PC-9 (cell line): ENCODE measurements around the gene CHAD.

Experiments
- CTCF ChIP-seq: fragments of 200-600 bp; sonication (generic); conservative IDR thresholded peaks from 2 replicates; pipeline ENCODE4 v1.6.1; 2017; ENCODE audit warnings: mixed run types, antibody characterized with exemption, mild to moderate bottlenecking, moderate library complexity
- EZH2 ChIP-seq: fragments of 200-600 bp; sonication (generic); IDR thresholded peaks from 2 replicates; pipeline ENCODE4 v1.8.0; 2017; ENCODE audit warnings: antibody characterized with exemption, low read depth

DNA sequence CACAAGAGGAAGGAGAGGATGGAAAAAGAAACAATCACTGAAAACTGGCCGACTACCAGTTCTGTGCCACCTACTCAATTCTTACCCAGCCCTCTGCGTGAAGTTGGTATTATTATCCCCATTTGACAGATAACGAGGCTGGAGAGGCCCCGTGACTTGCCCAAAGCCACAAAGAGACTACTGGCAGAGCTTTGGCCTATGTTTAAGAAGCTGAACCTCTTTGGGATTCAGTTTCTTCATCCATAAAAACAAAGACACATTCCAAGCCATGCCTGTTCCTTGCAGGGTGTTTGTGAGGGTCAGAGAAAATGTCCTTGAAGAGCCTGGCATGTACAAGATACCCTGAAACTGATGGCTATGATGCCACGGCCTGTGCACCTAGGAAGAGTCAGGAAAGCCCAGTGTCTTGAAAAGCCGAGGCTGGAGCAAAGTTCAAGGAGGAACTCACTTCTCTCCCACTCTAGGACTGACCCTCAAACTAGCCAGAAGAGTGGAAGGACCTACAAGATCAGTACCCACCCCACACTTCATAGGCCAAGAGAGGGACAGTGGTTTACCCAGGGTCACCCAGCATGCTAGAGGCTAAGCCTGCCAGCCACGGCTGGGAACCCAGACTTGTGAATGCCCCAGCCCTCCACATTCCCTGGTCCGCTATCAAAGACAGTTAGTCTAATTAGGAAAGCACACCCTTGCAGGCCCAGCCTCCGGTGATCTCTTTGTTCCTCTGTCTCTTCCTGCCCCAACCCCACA lies 44.3 kb downstream of the CHAD start:
- TF ChIP-seq CTCF (no peak), EZH2 (no peak)
